OCI-LY7 (cell line): ENCODE data around the gene SLC7A11. TPM values are rescaled to one million over a fixed set of nuclear protein-coding genes. Genes with fewer than 3 reads are reported as not detected.
A peak's percentile ranks its signal among the peaks of the same experiment; 100 is the strongest.

Experiments
- BruUV-seq: library from RNA; stranded (reverse); fragments of 400-500 nt; replicated peaks from 2 replicates; lab custom pipeline; 2021; lab: Mats Ljungman, UMichigan
- CTCF ChIA-PET: fragments of 300-600 bp; sonication (Branson Sonifier 250); formaldehyde crosslinking; loops from one replicate; lab custom pipeline; 2022; ENCODE audit warnings: antibody characterized with exemption; ENCODE audit not compliant: unreplicated experiment; lab: Charles Lee
- POLR2A ChIA-PET: fragments of 300-600 bp; sonication (Branson Sonifier 250); formaldehyde crosslinking; loops from one replicate; lab custom pipeline; 2022; ENCODE audit warnings: antibody characterized with exemption; lab: Charles Lee
- DNase-seq: peaks from one replicate; pipeline ENCODE4 v3.0.0-alpha.2; 2015; ENCODE audit warnings: low spot score
- H2AFZ ChIP-seq: fragments of 200-600 bp; sonication (generic), shearing (Covaris generic); 2 replicates; pipeline ENCODE4 v1.6.1; 2014; ENCODE audit warnings: mild to moderate bottlenecking, antibody characterized with exemption, low read length, moderate library complexity
- H3K27ac ChIP-seq: fragments of 200-600 bp; sonication (generic); 2 replicates; pipeline ENCODE4 v1.5.1; 2014; ENCODE audit warnings: mixed run types, low read depth, mild to moderate bottlenecking, moderate library complexity, low read length, inconsistent platforms; ENCODE audit not compliant: poor library complexity, severe bottlenecking
- H3K36me3 ChIP-seq: fragments of 200-600 bp; sonication (generic); 2 replicates; pipeline ENCODE4 v1.6.1; 2014; ENCODE audit warnings: mild to moderate bottlenecking, antibody characterized with exemption, low read length, moderate library complexity, mixed read lengths; ENCODE audit not compliant: insufficient read depth
- H3K4me1 ChIP-seq: fragments of 200-600 bp; sonication (generic); 2 replicates; pipeline ENCODE4 v1.5.1; 2014; ENCODE audit warnings: mild to moderate bottlenecking, low read length; ENCODE audit not compliant: insufficient read depth, poor library complexity, severe bottlenecking
- H3K4me2 ChIP-seq: fragments of 200-600 bp; sonication (generic); 2 replicates; pipeline ENCODE4 v1.6.1; 2014; ENCODE audit warnings: mild to moderate bottlenecking, low read length
- H3K4me3 ChIP-seq: fragments of 200-600 bp; sonication (generic); 2 replicates; pipeline ENCODE4 v1.5.1; 2014; ENCODE audit warnings: mild to moderate bottlenecking, low read depth, low read length; ENCODE audit not compliant: poor library complexity, severe bottlenecking
- H3K79me2 ChIP-seq: fragments of 200-600 bp; sonication (generic); 2 replicates; pipeline ENCODE4 v1.6.1; 2016; ENCODE audit warnings: low read depth, mild to moderate bottlenecking, low read length, moderate library complexity, mixed read lengths; ENCODE audit not compliant: insufficient read depth
- H3K9me2 ChIP-seq: fragments of 200-600 bp; sonication (generic); 2 replicates; pipeline ENCODE4 v1.6.1; 2016; ENCODE audit warnings: mild to moderate bottlenecking, low read length, mixed read lengths; ENCODE audit not compliant: insufficient read depth
- H3K9me3 ChIP-seq: fragments of 200-600 bp; sonication (generic); 2 replicates; pipeline ENCODE4 v1.6.1; 2014; ENCODE audit warnings: mild to moderate bottlenecking, mixed run types, low read length, mixed read lengths
- H4K20me1 ChIP-seq: fragments of 200-600 bp; sonication (generic); 2 replicates; pipeline ENCODE4 v1.6.1; 2014; ENCODE audit warnings: mild to moderate bottlenecking, antibody characterized with exemption, low read length, moderate library complexity, mixed read lengths; ENCODE audit not compliant: insufficient read depth
- CTCF ChIP-seq: fragments of 200-600 bp; sonication (generic); conservative IDR thresholded peaks from 2 replicates; pipeline ENCODE4 v1.5.1; 2014; ENCODE audit warnings: mild to moderate bottlenecking, antibody characterized with exemption, low read length, moderate library complexity, mixed read lengths
- EZH2phosphoT487 ChIP-seq: fragments of 200-600 bp; sonication (generic); IDR thresholded peaks from 2 replicates; pipeline ENCODE4 v1.6.1; 2018; ENCODE audit warnings: low read depth, borderline replicate concordance, mild to moderate bottlenecking, mixed run types, antibody characterized with exemption, low read length, moderate library complexity, mixed read lengths
- intact Hi-C: fragments of 100-400 bp; cut with micrococcal nuclease; formaldehyde crosslinking; loops from one replicate; pipeline ENCODE4 v1.10.0; 2022; ENCODE audit not compliant: unreplicated experiment
- total RNA-seq, 2 experiments: library from RNA; depleted of rRNA in 1 of 2; stranded (reverse); fragments of >200 nt in 1 of 2; shearing (Covaris generic) in 1 of 2; gene quantifications; 2 replicates each; pipeline ENCODE4 v1.2.3, GENCODE V29; 2014 to 2022

SLC7A11 gene
- total RNA-seq, 2 experiments from 2014 or later: 5.7 to 16.7 TPM

GRCh38 chr4:138162259-138162658 is 79.9 kb downstream of the SLC7A11 start:
- Histone ChIP-seq H2AFZ (no peak overlapping the region), H3K27ac (no peak overlapping the region), H3K36me3 (no peaks in the 10 kb centered on the region), H3K79me2 (no peaks in the 10 kb centered on the region), H3K4me3 (no peak overlapping the region), H4K20me1 (no peaks in the 10 kb centered on the region), H3K4me2 (no peak overlapping the region), H3K9me2 (no peaks in the 10 kb centered on the region), H3K4me1 (no peaks in the 10 kb centered on the region), H3K9me3 (no peaks in the 10 kb centered on the region)
- DNase-seq: no peak
- POLR2A ChIA-PET: interaction anchor here (1.2 kb wide), 1 partner anchor 28 kb away, joined by 4 read pairs; no protein-coding TSS in a partner anchor
- TF ChIP-seq CTCF: no peak
- CTCF ChIA-PET: interaction anchor here (0.5 kb wide), 1 partner anchor 13 kb away, joined by 3 read pairs; no protein-coding TSS in a partner anchor
- BruUV-seq: no TSS peak
- intact Hi-C loops: no loop called here

- Histone ChIP-seq H4K20me1 (no peaks in the 10 kb centered on the region), H3K4me2 (no peak overlapping the region), H3K4me3 (no peak overlapping the region), H3K79me2 (no peaks in the 10 kb centered on the region), H3K27ac (no peak overlapping the region), H3K36me3 (no peaks in the 10 kb centered on the region), H3K9me2 (no peaks in the 10 kb centered on the region), H3K9me3 (no peaks in the 10 kb centered on the region), H3K4me1 (no peaks in the 10 kb centered on the region), H2AFZ (no peak overlapping the region)
- ChIA-PET CTCF (no interaction called here), POLR2A (interaction anchor here (1.2 kb wide), 1 partner anchor 29 kb away, joined by 4 read pairs; no protein-coding TSS in a partner anchor)
- TF ChIP-seq EZH2phosphoT487: no peak
- TF ChIP-seq CTCF: no peak
- no peak for DNase-seq
- BruUV-seq: TSS peak; percentile 10
- intact Hi-C loops: no loop called here
Measured at GRCh38 chr4:138161351-138161750, 80.8 kb downstream of the SLC7A11 start.

GRCh38 chr4:138158746-138159297 is 83.3 kb downstream of the SLC7A11 start:
- H3K9me3 ChIP-seq: no peaks in the 10 kb centered on the region
- no peak overlapping the region for H3K27ac ChIP-seq
- H3K4me3 ChIP-seq: no peak overlapping the region
- ChIA-PET POLR2A (interaction anchor here (1.1 kb wide), 2 partner anchors 9 to 20 kb away, joined by 3 read pairs; no protein-coding TSS in a partner anchor), CTCF (no interaction called here)
- no peaks in the 10 kb centered on the region for H4K20me1 ChIP-seq
- H3K79me2 ChIP-seq: no peaks in the 10 kb centered on the region
- H3K4me1 ChIP-seq: no peaks in the 10 kb centered on the region
- BruUV-seq: no TSS peak
- no peaks in the 10 kb centered on the region for H3K9me2 ChIP-seq
- H2AFZ ChIP-seq: no peak overlapping the region
- TF ChIP-seq EZH2phosphoT487 (no peak), CTCF (no peak)
- DNase-seq: no peak
- H3K4me2 ChIP-seq: no peak overlapping the region
- no peaks in the 10 kb centered on the region for H3K36me3 ChIP-seq
- intact Hi-C loops: no loop called here
